ENCODE results near the gene RPP14.

GRCh38 chr3:58270485-58270884 is 35.6 kb upstream of the RPP14 start:
- TF ChIP-seq, protein P1, sequence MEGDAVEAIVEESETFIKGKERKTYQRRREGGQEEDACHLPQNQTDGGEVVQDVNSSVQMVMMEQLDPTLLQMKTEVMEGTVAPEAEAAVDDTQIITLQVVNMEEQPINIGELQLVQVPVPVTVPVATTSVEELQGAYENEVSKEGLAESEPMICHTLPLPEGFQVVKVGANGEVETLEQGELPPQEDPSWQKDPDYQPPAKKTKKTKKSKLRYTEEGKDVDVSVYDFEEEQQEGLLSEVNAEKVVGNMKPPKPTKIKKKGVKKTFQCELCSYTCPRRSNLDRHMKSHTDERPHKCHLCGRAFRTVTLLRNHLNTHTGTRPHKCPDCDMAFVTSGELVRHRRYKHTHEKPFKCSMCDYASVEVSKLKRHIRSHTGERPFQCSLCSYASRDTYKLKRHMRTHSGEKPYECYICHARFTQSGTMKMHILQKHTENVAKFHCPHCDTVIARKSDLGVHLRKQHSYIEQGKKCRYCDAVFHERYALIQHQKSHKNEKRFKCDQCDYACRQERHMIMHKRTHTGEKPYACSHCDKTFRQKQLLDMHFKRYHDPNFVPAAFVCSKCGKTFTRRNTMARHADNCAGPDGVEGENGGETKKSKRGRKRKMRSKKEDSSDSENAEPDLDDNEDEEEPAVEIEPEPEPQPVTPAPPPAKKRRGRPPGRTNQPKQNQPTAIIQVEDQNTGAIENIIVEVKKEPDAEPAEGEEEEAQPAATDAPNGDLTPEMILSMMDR (conservative IDR thresholded peaks at IDR 0.05) = no peak
- no peak for TF ChIP-seq EZH2 (IDR thresholded peaks at IDR 0.05; ENCODE audit: low read depth)

All from PC-9 (cell line).